Endothelial cell of hepatic sinusoid (primary cell): Measurements from ENCODE around the gene DAG1.

Source experiments
- in situ Hi-C: cut with HindIII; loops from 2 replicates; pipeline ENCODE4 v1.10.0; 2017; ENCODE audit warnings: low sequenced_read_pairs

Gene DAG1

GRCh38 chr3:49539659-49540560, 69.8 kb downstream of the DAG1 start:
- in situ Hi-C loops = no loop called here

GRCh38 chr3:49552087-49552486, 82.0 kb downstream of the DAG1 start:
- in situ Hi-C loops = no loop called here

- in situ Hi-C loops = no loop called here
These were observed 83.2 kb downstream of the DAG1 start for GRCh38 chr3:49553324-49553691.

GRCh38 chr3:49553692-49554632, 83.9 kb downstream of the DAG1 start, which contains the start of gene BSN:
Gene BSN, plus strand, starts transcription at chr3:49554477. Its CDS starts 126 bp downstream, at chr3:49554603.
- in situ Hi-C loops = no loop called here

GRCh38 chr3:49554633-49555265, 84.7 kb downstream of the DAG1 start:
- in situ Hi-C loops = loop anchor here (5.0 kb wide), 1 partner anchor 78 kb away; no protein-coding TSS in a partner anchor

GRCh38 chr3:49556500-49557275, 86.6 kb downstream of the DAG1 start:
- in situ Hi-C loops = loop anchor here (5.0 kb wide), 1 partner anchor 76 kb away; no protein-coding TSS in a partner anchor

GRCh38 chr3:49563040-49563578, 93.0 kb downstream of the DAG1 start:
- in situ Hi-C loops = no loop called here

- in situ Hi-C loops = no loop called here
These were observed 93.7 kb downstream of the DAG1 start for GRCh38 chr3:49563766-49564165.

GRCh38 chr3:49566312-49566711, 96.2 kb downstream of the DAG1 start:
- in situ Hi-C loops = no loop called here

GRCh38 chr3:49567406-49567805, 97.3 kb downstream of the DAG1 start:
- in situ Hi-C loops = no loop called here

GRCh38 chr3:49568965-49569364, 98.9 kb downstream of the DAG1 start:
- in situ Hi-C loops = no loop called here

GRCh38 chr3:49570028-49570654, 100.1 kb downstream of the DAG1 start:
- in situ Hi-C loops = loop anchor here (5.0 kb wide), 1 partner anchor 102 kb away; the partner anchor contains the start of gene APEH

GRCh38 chr3:49582177-49582576, 112.1 kb downstream of the DAG1 start:
- in situ Hi-C loops = no loop called here
